HPDE6-E6E7 (cell line): ENCODE results near the gene FAM83D.

ENCODE experiments used
- DNase-seq: peaks from one replicate; pipeline ENCODE4 v3.0.0; 2011; ENCODE audit warnings: missing footprints; ENCODE audit errors: extremely low spot score

The FAM83D gene

GRCh38 chr20:38926142-38926933, at the start of gene FAM83D:
Gene FAM83D (plus strand): TSS chr20:38926417. CDS start chr20:38926443, 26 bp downstream.
- peak; percentile 100 for DNase-seq

GRCh38 chr20:38877483-38877882, 48.7 kb upstream of the FAM83D start:
- no peak for DNase-seq

GRCh38 chr20:38878866-38879265, 47.4 kb upstream of the FAM83D start:
- DNase-seq = no peak

- no peak for DNase-seq
Observed at GRCh38 chr20:38880952-38881735, 45.1 kb upstream of the FAM83D start.

- no peak for DNase-seq
Observed at GRCh38 chr20:38881806-38882440, 44.3 kb upstream of the FAM83D start.

GRCh38 chr20:38882600-38882999, 43.6 kb upstream of the FAM83D start:
- DNase-seq = no peak

GRCh38 chr20:38883081-38883980, 42.9 kb upstream of the FAM83D start:
- DNase-seq = no peak

- DNase-seq = no peak
Observed at GRCh38 chr20:38883981-38884733, 42.1 kb upstream of the FAM83D start.

GRCh38 chr20:38885357-38885756, 40.9 kb upstream of the FAM83D start:
- DNase-seq = no peak

- DNase-seq = no peak
Observed at GRCh38 chr20:38888059-38888831, 38.0 kb upstream of the FAM83D start.

GRCh38 chr20:38889050-38889449, 37.2 kb upstream of the FAM83D start:
- no peak for DNase-seq

GRCh38 chr20:38889792-38890496, 36.3 kb upstream of the FAM83D start:
- no peak for DNase-seq

GRCh38 chr20:38890497-38890818, 35.8 kb upstream of the FAM83D start:
- no peak for DNase-seq

GRCh38 chr20:38892091-38892981, 33.9 kb upstream of the FAM83D start:
- no peak for DNase-seq

- DNase-seq = no peak
Observed at GRCh38 chr20:38893056-38893564, 33.1 kb upstream of the FAM83D start.

GRCh38 chr20:38893565-38894090, 32.6 kb upstream of the FAM83D start:
- DNase-seq = peak; percentile 92

- peak; percentile 58 for DNase-seq
Observed at GRCh38 chr20:38894091-38894847, 31.9 kb upstream of the FAM83D start.
